ENCODE data around the gene SNN. TPM values are rescaled to one million over a fixed set of nuclear protein-coding genes. Genes with fewer than 3 reads are reported as not detected.
A peak's percentile ranks its signal among the peaks of the same experiment; 100 is the strongest.

The SNN gene
- total and polyA plus RNA-seq, 2 of the 8 experiments (the other 6 are each of a cell fraction or from before 2014, with no cell fraction given) = 37.4 to 66.9 TPM

DNA sequence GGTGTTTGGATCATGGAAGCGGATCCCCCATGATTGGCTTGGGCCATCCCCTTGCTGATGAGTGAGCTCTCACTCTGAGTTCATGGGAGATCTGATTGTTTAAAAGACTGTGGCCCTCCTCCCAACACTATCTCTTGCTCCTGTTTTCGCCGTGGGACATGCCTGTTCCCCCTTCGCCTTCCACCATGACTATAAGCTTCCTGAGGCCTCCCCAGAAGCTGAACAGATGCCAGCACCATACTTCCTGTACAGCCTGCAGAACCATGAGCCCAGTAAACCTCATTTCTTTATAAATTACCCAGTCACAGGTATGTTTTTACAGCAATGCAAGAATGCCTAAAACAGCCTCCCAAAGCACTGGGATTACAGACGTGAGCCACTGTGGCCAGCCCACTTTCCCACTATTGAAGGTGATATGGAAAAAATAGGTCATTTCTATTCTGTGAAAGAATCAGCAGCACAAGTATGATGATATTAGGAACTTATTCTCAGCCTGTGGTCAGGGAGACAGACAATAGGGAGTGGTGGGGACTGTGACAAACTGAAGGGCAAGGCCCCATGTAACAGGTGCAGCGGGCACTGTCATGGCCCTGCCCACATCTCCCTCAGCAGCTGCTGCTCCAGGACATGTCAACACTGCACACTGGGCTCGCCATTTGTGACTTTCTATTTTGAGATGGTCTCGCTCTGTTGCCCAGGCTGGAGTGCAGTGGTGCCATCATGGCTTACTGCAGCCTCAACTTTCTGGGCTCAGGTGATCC, 47.8 kb upstream of the SNN start:
- H3K36me3 ChIP-seq (ENCODE audit: control insufficient read depth in 2 of 4, insufficient read depth in 4 of 4, low read length in 3 of 4) = no peaks in the 10 kb centered on the region
- no peak overlapping the region for H2AFZ ChIP-seq (ENCODE audit: low read length)
- H3K4me3 ChIP-seq (ENCODE audit: extremely low read depth in 1 of 4, insufficient read depth in 2 of 4, low read depth in 3 of 4, low read length in 4 of 4) = no peak overlapping the region
- no peak overlapping the region for H2BK20ac ChIP-seq (ENCODE audit: low read length)
- H3K56ac ChIP-seq (replicated peaks; ENCODE audit: insufficient read length, low read depth, low read length) = no peak overlapping the region
- H2BK120ac ChIP-seq (replicated peaks; ENCODE audit: low read depth, low read length) = no peak overlapping the region
- no peak overlapping the region for H3K4ac ChIP-seq (replicated peaks; ENCODE audit: insufficient read length, low read depth, low read length)
- no peak overlapping the region for H3K9ac ChIP-seq (replicated peaks in 1 of 4; ENCODE audit: extremely low read depth in 1 of 4, low read depth in 3 of 4, low read length in 3 of 4)
- FAIRE-seq (no peak), DNase-seq (ENCODE audit: low read depth in 1 of 2, low spot score in 2 of 2) (no peak)
- no peaks in the 10 kb centered on the region for H3K27me3 ChIP-seq (replicated peaks in 1 of 4; ENCODE audit: control insufficient read depth in 3 of 4, extremely low read depth in 1 of 4, insufficient read depth in 3 of 4, low read length in 3 of 4)
- H3K18ac ChIP-seq (ENCODE audit: extremely low read depth, low read length) = no peak overlapping the region
- no peaks in the 10 kb centered on the region for H3K79me1 ChIP-seq (ENCODE audit: low read depth, low read length)
- no peaks in the 10 kb centered on the region for H4K20me1 ChIP-seq (replicated peaks in 1 of 2; ENCODE audit: control insufficient read depth in 1 of 2, insufficient read depth in 2 of 2, low read length in 2 of 2)
- peaks cover 0 to 8% (median 2%) of the 10 kb centered on the region in 4 experiments; a peak in 3 of 7 replicates for H3K4me1 ChIP-seq (replicated peaks in 1 of 4; ENCODE audit: control insufficient read depth in 3 of 4, insufficient read depth in 4 of 4, low read length in 3 of 4)
- H4K8ac ChIP-seq (ENCODE audit: extremely low read depth, insufficient read depth, low read length) = no peak overlapping the region
- H3K23ac ChIP-seq (ENCODE audit: insufficient read length) = no peak overlapping the region
- no peaks in the 10 kb centered on the region for H3K9me3 ChIP-seq (ENCODE audit: insufficient read depth in 2 of 2, low read depth in 1 of 2, low read length in 1 of 2)
- no peak overlapping the region for H3K14ac ChIP-seq (ENCODE audit: insufficient read length)
- H2BK5ac ChIP-seq (ENCODE audit: low read depth, low read length) = no peak overlapping the region
- 94% methylated on average over 8 of the region's 8 CpGs; no CpG with 5 or more reads in 1 of the 2 experiments for WGBS, 2 experiments (ENCODE audit: extremely low coverage in 1 of 2, insufficient coverage in 1 of 2, insufficient read length in 1 of 2, insufficient replicate concordance in 2 of 2, low coverage in 1 of 2, low lambda C conversion rate in 2 of 2, missing lambda C conversion rate in 1 of 2)
- H4K5ac ChIP-seq (ENCODE audit: insufficient read length, low read depth, low read length) = no peak overlapping the region
- no peak overlapping the region for H3K27ac ChIP-seq (ENCODE audit: low read depth, low read length)
- no peak overlapping the region for H2BK15ac ChIP-seq (ENCODE audit: low read length)
- peak overlapping the region; percentile 22 for H4K91ac ChIP-seq (replicated peaks; ENCODE audit: insufficient read length, low read length)
- CTCF ChIA-PET (ENCODE audit: partially characterized antibody) = interaction anchor here (0.7 to 3.0 kb wide), 3 partner anchors 21 to 93 kb away, joined by 3 to 15 read pairs (median 3); a partner anchor contains a TSS
- POLR2A ChIA-PET (ENCODE audit: partially characterized antibody) = no interaction called here
- no peaks in the 10 kb centered on the region for H3K79me2 ChIP-seq (ENCODE audit: control insufficient read depth in 1 of 2, insufficient read depth in 2 of 2, low read length in 2 of 2)
- no peaks in the 10 kb centered on the region for H3K23me2 ChIP-seq (ENCODE audit: low read depth, low read length)
- H2AK5ac ChIP-seq (ENCODE audit: low read depth, low read length) = no peak overlapping the region
- no peak overlapping the region for H2BK12ac ChIP-seq (ENCODE audit: low read depth, low read length)
- H3K4me2 ChIP-seq (ENCODE audit: insufficient read depth in 1 of 2, low read depth in 2 of 2, low read length in 2 of 2) = no peak overlapping the region
- TF ChIP-seq BCL11A (IDR thresholded peaks at IDR 0.05; ENCODE audit: low read depth in 2 of 2, low read length in 2 of 2) (no peak), POU5F1 (IDR thresholded peaks at IDR 0.05; ENCODE audit: low read depth, low read length) (no peak), MAFK (IDR thresholded peaks at IDR 0.05; ENCODE audit: low read depth, low read length) (no peak), TAF7 (optimal IDR thresholded peaks at IDR 0.05; ENCODE audit: borderline replicate concordance, low read depth, low read length) (no peak), CTBP2 (IDR thresholded peaks at IDR 0.05; ENCODE audit: borderline replicate concordance, insufficient read depth, insufficient read length, low read length) (no peak), SP4 (IDR thresholded peaks at IDR 0.05; ENCODE audit: low read length) (no peak), GABPA (IDR thresholded peaks at IDR 0.05; ENCODE audit: borderline replicate concordance, insufficient read depth, low read length) (no peak), SP1 (IDR thresholded peaks at IDR 0.05; ENCODE audit: low read depth, low read length) (no peak), EZH2 (IDR thresholded peaks at IDR 0.05; ENCODE audit: low read depth, low read length, severe bottlenecking) (no peak)
- TF ChIP-seq, protein P1, sequence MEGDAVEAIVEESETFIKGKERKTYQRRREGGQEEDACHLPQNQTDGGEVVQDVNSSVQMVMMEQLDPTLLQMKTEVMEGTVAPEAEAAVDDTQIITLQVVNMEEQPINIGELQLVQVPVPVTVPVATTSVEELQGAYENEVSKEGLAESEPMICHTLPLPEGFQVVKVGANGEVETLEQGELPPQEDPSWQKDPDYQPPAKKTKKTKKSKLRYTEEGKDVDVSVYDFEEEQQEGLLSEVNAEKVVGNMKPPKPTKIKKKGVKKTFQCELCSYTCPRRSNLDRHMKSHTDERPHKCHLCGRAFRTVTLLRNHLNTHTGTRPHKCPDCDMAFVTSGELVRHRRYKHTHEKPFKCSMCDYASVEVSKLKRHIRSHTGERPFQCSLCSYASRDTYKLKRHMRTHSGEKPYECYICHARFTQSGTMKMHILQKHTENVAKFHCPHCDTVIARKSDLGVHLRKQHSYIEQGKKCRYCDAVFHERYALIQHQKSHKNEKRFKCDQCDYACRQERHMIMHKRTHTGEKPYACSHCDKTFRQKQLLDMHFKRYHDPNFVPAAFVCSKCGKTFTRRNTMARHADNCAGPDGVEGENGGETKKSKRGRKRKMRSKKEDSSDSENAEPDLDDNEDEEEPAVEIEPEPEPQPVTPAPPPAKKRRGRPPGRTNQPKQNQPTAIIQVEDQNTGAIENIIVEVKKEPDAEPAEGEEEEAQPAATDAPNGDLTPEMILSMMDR (IDR thresholded peaks at IDR 0.05; ENCODE audit: control extremely low read depth in 1 of 3, insufficient read depth in 1 of 3, low read depth in 1 of 3, low read length in 3 of 3) = no peak
